Endometrial microvascular endothelial cells (primary cell): Measurements from ENCODE around the gene SS18L1. TPM values are rescaled to one million over a fixed set of nuclear protein-coding genes. Genes with fewer than 3 reads are reported as not detected.

ENCODE experiments used
- in situ Hi-C: cut with HindIII; loops from 2 replicates; pipeline ENCODE4 v1.10.0; 2017; ENCODE audit warnings: low sequenced_read_pairs, low pct_unique_long_range_greater_than_20kb; ENCODE audit errors: inconsistent ontology term
- total RNA-seq: library from RNA; depleted of rRNA; stranded (reverse); fragments of >200 nt; gene quantifications from one replicate; pipeline ENCODE4 v1.2.3, GENCODE V29; 2015; ENCODE audit errors: inconsistent ontology term

The SS18L1 gene
- total RNA-seq, 1 donor from 2014 or later, result 3.1 TPM

- in situ Hi-C loops, result no loop called here
These were observed 57.9 kb downstream of the SS18L1 start for GRCh38 chr20:62201173-62202082.

- in situ Hi-C loops, result no loop called here
These were observed 58.5 kb downstream of the SS18L1 start for GRCh38 chr20:62202083-62202395.

DNA sequence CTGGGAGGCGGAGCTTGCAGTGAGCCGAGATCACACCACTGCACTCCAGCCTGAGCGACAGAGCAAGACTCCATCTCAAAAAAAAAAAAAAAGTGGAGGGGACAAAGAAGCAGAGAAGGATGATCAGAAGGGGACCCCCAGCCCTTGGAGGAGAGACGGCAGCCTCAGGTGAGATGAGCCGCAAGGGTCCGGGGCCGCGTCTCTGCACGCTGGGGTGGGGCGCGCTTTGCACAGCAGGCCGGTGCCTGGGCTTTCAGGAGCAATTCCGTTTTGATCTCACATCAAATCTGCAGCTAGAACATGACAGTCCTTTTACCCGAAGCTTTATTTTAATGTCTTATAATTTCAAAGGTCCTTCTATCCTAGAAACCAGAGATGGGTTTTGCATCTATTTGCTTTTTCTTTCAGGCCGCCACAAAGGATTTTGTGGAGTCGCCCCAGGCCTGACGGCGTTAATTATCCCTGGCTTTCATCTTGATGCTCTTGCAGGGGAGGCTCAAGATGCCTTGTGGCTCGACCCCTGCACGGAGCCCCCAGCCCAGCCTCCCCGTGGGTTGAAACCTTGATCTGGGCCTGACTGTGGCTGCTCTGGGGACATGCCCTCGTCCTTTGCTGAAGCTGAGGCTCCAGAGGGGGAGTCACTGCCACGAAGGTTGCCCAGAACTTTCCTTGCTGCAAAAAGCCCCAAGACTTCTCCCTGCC lies 59.3 kb downstream of the SS18L1 start:
- in situ Hi-C loops, result no loop called here

- in situ Hi-C loops, result no loop called here
These were observed 59.9 kb downstream of the SS18L1 start for GRCh38 chr20:62203378-62204030.

DNA sequence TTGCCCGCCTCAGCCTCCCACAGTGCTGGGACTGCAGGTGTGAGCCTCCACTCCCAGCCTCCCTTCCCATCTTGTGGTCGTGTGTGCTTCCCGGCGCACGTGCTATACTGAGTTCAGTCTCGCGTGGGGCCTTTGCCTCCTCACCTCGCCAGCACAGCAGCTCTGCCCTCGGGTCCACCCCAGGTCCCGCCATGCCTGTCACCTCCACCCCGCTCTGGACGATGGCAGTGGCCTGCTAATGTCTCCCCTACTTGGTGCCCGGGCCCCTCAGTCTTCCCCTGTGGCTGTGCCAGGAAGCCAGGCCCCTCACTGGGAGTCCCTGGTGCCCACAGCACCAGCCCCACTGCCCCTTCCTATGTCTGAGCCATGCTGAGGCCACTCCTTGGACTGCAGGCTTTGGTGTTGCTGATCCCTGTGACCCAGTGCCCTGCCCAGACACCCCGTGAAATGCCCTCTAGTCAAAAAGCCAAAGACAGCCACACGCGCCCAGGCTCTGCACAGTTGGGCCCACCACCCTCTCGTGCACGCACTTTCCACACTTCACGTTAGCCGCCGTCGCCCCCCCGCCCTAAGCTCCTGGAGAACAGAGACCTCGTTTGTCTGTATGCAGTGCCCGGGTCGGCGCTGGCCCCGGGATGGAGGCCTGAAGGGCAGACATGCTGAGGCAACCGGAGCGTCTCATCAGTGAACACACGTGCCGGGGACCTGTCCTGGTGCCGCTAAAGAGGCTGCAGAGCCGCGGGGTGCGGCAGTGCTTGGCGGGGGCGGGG lies 62.2 kb downstream of the SS18L1 start:
- in situ Hi-C loops, result no loop called here

DNA sequence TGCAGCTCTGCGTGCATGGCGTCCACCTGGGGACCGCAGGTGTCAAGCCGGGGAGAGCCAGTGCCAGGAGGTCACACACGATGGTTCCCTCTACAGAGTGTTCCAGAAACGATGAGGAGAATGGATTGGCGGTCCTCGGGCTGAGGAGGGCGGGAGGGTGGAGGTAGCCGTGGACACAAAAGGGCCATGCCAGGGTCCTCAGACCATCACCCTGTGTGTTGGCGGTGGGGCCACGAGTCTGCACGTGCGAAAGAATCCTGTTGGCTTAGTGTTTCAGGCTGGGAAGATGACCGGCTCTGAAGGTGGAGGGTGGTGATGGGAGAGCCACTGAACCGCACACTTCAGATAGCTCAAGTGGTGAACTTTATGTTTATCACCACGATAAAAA lies 62.8 kb downstream of the SS18L1 start:
- in situ Hi-C loops, result no loop called here

DNA sequence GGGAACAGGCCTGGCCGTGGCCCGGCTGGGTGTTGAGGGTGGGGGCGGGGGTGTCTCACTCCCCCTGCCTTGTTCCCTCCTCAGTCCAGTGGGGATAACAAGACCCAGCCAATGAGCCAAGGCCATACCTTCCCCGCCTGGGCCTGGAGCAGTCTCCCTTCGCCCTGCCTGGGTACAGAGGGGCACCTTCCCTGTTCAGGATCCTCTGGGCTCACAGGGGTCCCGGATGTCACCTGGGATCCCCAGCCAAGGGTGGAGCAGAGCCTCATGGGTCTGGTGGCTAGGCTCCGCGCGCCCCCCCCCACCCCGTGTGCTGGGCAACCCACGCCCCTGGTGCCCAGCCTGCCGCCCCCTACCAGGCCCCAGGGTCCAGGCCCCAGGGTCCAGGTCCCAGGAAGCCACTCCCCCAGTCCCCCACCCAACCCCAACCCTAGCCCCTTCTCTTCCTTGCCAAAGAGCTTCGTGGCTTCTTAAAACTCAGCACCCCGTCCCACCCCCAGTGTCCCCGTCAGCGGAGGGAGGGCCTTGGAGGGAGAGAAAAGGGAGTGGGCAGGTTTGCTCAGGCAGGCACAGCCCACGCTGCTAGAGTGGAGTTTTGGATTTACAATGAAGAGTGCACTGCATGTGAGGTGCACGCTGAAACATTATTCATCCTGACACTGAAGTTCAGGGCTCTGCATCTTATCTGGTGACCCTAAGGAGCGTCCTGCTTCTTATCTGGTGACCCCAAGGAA lies 64.7 kb downstream of the SS18L1 start:
- in situ Hi-C loops, result no loop called here

GRCh38 chr20:62208795-62209755 lies 65.5 kb downstream of the SS18L1 start:
- in situ Hi-C loops, result no loop called here

GRCh38 chr20:62209850-62210495 lies 66.4 kb downstream of the SS18L1 start:
- in situ Hi-C loops, result no loop called here

DNA sequence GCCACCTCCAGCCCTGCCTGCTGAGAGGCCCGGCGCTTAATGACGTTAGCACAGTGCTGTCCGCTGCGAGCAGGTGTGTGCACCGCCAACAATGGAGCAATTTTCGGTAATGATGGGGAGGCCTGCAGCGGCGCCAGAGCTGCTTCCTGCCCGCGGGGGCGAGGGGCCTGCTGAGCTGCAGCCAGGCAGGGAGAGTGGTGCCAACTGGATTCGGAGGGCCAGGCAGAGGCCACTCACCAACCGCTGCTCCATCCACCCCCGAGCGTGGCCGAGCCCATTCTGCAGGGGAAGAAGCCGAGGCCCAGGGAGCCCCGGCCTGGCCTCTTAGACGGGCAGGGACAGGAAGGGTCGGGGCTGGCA lies 66.9 kb downstream of the SS18L1 start:
- in situ Hi-C loops, result no loop called here

GRCh38 chr20:62211216-62211615 lies 67.6 kb downstream of the SS18L1 start:
- in situ Hi-C loops, result no loop called here

GRCh38 chr20:62211769-62212288 lies 68.3 kb downstream of the SS18L1 start:
- in situ Hi-C loops, result no loop called here

- in situ Hi-C loops, result no loop called here
These were observed 68.7 kb downstream of the SS18L1 start for GRCh38 chr20:62212299-62212698.

- in situ Hi-C loops, result no loop called here
These were observed 70.5 kb downstream of the SS18L1 start for GRCh38 chr20:62214067-62214466.

DNA sequence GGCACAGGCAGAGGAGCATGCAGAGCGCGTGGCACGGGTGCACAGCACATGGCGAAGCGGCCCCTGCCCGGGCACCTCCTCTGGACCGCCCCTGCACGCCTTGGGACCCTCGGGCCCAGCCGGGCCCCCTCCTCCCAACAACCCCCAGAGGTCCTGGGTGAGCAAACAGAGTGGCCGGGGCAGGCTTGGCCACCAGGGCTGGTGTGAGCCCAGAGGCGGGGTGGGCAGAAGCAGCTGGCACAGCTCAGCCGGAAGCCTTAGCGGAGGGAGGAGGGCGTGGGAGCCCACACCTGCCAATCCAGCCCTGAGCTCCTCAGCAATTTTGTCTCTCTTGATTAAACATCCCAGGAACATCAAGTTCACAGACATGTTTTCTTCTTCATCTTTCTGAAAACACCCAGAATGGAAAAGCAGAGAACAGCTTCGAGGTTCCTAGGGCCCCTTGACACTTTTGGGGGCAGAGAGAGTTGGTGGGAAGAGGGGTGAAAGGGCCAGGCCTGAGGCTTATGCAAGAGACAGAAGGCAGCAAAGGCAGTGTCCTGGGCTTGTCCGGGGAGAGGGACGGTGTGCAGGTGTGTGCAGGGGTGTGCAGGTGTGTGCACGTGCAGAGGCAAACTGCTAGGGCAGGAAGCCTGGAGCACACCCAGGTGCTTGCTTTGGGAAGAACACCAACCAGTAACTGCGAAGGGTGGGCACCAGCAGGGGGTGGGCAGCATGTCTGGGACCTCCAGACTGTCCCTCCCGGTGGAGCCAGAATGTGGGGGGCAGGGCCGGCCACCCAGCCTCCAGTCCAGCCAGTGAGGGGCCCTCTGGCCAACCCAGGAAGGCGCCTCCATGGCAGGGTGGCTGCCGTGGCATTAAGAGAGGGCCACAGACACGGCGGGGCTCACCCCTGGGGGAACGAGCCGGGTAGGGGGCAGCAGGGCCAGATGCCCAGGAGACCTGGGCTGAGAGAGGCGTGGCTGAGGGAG lies 71.7 kb downstream of the SS18L1 start:
- in situ Hi-C loops, result no loop called here
